RWPE1 (cell line): ENCODE results near the gene FAM107B.

ENCODE experiments used
- CTCF ChIA-PET: fragments of 350-600 bp; sonication (Branson Sonifier 250); formaldehyde crosslinking; extraction: SDS; loops from one replicate; lab custom pipeline; 2021; lab: Yijun Ruan, JAX
- POLR2A ChIA-PET: fragments of 400-600 bp; formaldehyde crosslinking; extraction: SDS; loops from one replicate; lab custom pipeline; 2020; ENCODE audit warnings: antibody characterized with exemption; ENCODE audit not compliant: low non-redundant PET; lab: Yijun Ruan, JAX
- DNase-seq: peaks from one replicate; pipeline ENCODE4 v3.0.0; 2012; ENCODE audit warnings: low spot score
- H3K27ac ChIP-seq: fragments of 450-650 bp; 2 replicates; pipeline ENCODE4 v1.5.1; 2017
- CTCF ChIP-seq: fragments of 450-650 bp; conservative IDR thresholded peaks from 2 replicates; pipeline ENCODE4 v1.5.1; 2017; ENCODE audit warnings: low read depth, mild to moderate bottlenecking

The FAM107B gene

GRCh38 chr10:14654821-14655382, 119.8 kb downstream of the FAM107B start:
- POLR2A ChIA-PET = no interaction called here
- no peak for DNase-seq
- CTCF ChIA-PET = interaction anchor here (0.6 kb wide), 1 partner anchor 112 kb away, joined by 3 read pairs; no protein-coding TSS in a partner anchor
- TF ChIP-seq CTCF = no peak
- H3K27ac ChIP-seq = no peak overlapping the region

DNA sequence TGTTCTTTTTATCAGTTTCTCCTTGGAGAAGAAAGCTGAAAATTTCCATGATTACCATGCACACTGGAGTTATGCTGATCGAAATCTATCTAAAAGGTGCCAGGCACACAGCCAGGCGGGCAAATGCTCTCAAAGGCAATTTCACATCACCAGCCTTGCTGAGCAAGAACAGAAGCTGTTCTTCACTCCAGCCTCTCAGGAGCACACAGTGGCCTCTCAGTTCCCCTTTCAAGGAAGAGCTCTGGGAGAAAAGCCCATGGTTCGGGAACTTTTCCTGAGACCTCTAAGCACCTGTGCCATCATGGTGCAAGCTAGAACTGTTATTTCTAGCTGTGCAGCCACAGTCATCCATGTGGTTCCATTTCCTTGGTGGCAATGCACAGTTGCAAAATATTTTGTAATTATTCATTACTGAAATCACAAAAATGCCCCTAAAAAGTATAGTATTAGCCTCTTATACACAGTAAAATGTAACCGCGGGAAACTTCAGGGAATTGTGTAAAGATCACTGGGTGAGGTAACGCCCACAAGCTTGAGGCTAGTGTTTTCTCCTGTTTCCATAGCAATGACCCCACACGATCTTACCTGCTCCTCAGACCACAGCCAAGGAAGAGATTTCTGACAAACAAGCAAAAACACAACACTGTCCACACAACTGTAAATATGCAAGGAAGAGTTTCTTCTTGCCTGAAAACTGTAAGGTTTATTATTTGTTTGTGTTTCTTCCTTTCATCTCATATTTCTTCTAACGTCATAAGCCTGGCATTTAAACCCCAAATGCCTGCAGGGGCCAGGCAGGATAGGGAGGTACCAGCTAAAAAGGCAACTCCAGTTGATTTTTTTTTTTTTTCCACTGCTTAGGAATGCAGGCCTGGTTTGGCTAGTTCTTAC, 121.2 kb downstream of the FAM107B start:
- CTCF ChIA-PET = interaction anchor here (0.6 to 0.7 kb wide), 2 partner anchors 12 to 18 kb away, joined by 3 to 9 read pairs; no protein-coding TSS in a partner anchor

DNA sequence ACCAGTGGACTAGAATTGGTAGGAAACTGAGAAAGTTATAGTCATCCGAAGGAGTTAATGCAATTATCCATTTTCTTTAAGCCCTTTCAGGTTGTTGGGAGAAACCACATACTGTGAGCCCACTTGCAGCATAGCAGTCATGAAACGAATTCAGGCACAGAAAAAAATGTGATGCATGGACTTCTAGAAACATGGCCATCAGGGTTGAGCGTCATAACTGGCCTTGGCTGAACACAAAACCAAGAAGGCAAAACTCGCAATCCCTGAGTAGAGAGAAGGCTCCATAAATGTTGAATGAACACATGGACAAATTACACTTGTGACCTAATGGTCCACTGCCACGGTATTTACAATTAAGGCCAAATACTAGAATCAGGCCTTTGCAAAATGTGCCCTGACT, 121.9 kb downstream of the FAM107B start:
- DNase-seq = no peak
- no peak for TF ChIP-seq CTCF
- H3K27ac ChIP-seq = peak overlapping the region; percentile 78
- POLR2A ChIA-PET = no interaction called here
- CTCF ChIA-PET = no interaction called here

More for the DNA sequence above, 121.2 kb downstream of the FAM107B start:
- H3K27ac ChIP-seq = peak overlapping the region; percentile 78
- POLR2A ChIA-PET = no interaction called here
- peak; percentile 85 for DNase-seq
- no peak for TF ChIP-seq CTCF

DNA sequence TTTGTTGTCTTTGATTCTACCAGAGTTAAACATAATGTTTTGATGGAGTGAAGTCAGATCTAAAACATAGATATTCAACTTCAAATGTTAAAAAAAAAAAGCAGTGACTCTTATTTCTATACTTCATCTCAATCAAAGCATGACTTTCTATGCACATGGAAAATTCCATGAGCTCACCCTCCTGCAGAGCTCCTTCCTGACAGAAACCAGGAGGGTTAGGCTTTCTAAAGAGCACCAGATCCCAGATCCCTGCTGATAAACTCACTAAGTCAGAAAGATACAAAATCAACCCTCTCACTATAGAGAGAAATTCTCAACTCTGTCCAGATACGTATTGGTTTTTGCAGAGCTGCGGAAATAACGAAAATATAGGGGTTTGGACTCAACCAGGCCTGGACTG, 122.6 kb downstream of the FAM107B start:
- no peak overlapping the region for H3K27ac ChIP-seq
- POLR2A ChIA-PET = no interaction called here
- DNase-seq = no peak
- CTCF ChIA-PET = interaction anchor here (0.6 kb wide), 1 partner anchor 133 kb away, joined by 4 read pairs; no protein-coding TSS in a partner anchor
- TF ChIP-seq CTCF = no peak

GRCh38 chr10:14649739-14650138, 125.0 kb downstream of the FAM107B start:
- no peak for TF ChIP-seq CTCF
- CTCF ChIA-PET = no interaction called here
- DNase-seq = no peak
- H3K27ac ChIP-seq = no peak overlapping the region
- POLR2A ChIA-PET = no interaction called here

- TF ChIP-seq CTCF = no peak
- peak; percentile 12 for DNase-seq
- CTCF ChIA-PET = no interaction called here
- H3K27ac ChIP-seq = no peak overlapping the region
- POLR2A ChIA-PET = no interaction called here
Measured at GRCh38 chr10:14648946-14649345, 125.8 kb downstream of the FAM107B start.
